ENCODE measurements around the gene UTS2B. TPM values are rescaled to one million over a fixed set of nuclear protein-coding genes. Genes with fewer than 3 reads are reported as not detected.

The UTS2B gene
- total RNA-seq, 1 experiment from 2014 or later: 4.7 TPM

GRCh38 chr3:191301782-191302411, 28.4 kb downstream of the UTS2B start:
- Histone ChIP-seq H3K4me1 (ENCODE audit: insufficient read depth, low read length, poor library complexity, severe bottlenecking) (no peaks in the 10 kb centered on the region), H3K27ac (ENCODE audit: low read depth, low read length, poor library complexity, severe bottlenecking) (no peak overlapping the region), H3K27me3 (replicated peaks; ENCODE audit: insufficient read depth, low read depth, low read length, poor library complexity) (no peaks in the 10 kb centered on the region), H3K4me3 (ENCODE audit: low read depth, low read length, poor library complexity, severe bottlenecking) (no peak overlapping the region), H3K9me3 (ENCODE audit: low read depth, low read length, poor library complexity, severe bottlenecking) (no peaks in the 10 kb centered on the region), H3K36me3 (ENCODE audit: insufficient read depth, low read length, poor library complexity, severe bottlenecking) (no peaks in the 10 kb centered on the region)
- intact Hi-C loops (cut with micrococcal nuclease; ENCODE audit: unreplicated experiment): no loop called here
- no TSS peak for BruUV-seq (replicated peaks)
- POLR2A ChIA-PET (ENCODE audit: low non-redundant PET): no interaction called here
- CTCF ChIA-PET: no interaction called here
- DNase-seq (ENCODE audit: low spot score): no peak
- TF ChIP-seq CTCF (conservative IDR thresholded peaks at IDR 0.05; ENCODE audit: low read depth, low read length): no peak
- no peak for TF ChIP-seq EZH2 (IDR thresholded peaks at IDR 0.05; ENCODE audit: borderline replicate concordance, low read depth, low read length, poor library complexity, severe bottlenecking)

DNA sequence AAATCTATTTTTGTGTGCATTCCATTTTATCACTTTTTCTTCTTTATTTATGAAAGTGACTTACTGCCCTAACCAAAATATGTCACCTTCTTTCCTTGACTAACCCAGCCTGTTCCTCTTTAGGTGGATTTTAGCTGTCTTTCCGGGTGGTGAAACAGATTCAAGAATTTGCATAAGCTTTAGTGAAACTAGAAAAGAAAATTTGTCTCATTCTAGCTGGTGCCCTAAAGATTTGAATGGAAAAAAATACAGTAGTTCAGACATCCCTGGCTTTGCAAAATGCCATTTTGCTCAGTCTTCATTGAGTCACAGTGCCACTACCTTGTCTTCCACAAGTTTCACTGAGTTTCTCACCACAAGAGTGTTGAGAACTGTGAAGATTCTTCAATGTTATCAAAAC, 29.3 kb downstream of the UTS2B start:
- POLR2A ChIA-PET (ENCODE audit: low non-redundant PET): no interaction called here
- H3K4me1 ChIP-seq (ENCODE audit: insufficient read depth, low read length, poor library complexity, severe bottlenecking): no peaks in the 10 kb centered on the region
- DNase-seq (ENCODE audit: low spot score): no peak
- H3K27me3 ChIP-seq (replicated peaks; ENCODE audit: insufficient read depth, low read depth, low read length, poor library complexity): no peaks in the 10 kb centered on the region
- intact Hi-C loops (cut with micrococcal nuclease; ENCODE audit: unreplicated experiment): no loop called here
- no peak overlapping the region for H3K4me3 ChIP-seq (ENCODE audit: low read depth, low read length, poor library complexity, severe bottlenecking)
- CTCF ChIA-PET: no interaction called here
- no peaks in the 10 kb centered on the region for H3K9me3 ChIP-seq (ENCODE audit: low read depth, low read length, poor library complexity, severe bottlenecking)
- TF ChIP-seq CTCF (conservative IDR thresholded peaks at IDR 0.05; ENCODE audit: low read depth, low read length) (no peak), EZH2 (IDR thresholded peaks at IDR 0.05; ENCODE audit: borderline replicate concordance, low read depth, low read length, poor library complexity, severe bottlenecking) (no peak)
- no peak overlapping the region for H3K27ac ChIP-seq (ENCODE audit: low read depth, low read length, poor library complexity, severe bottlenecking)
- no TSS peak for BruUV-seq (replicated peaks)
- no peaks in the 10 kb centered on the region for H3K36me3 ChIP-seq (ENCODE audit: insufficient read depth, low read length, poor library complexity, severe bottlenecking)

GRCh38 chr3:191300422-191300821, 29.9 kb downstream of the UTS2B start:
- intact Hi-C loops (cut with micrococcal nuclease; ENCODE audit: unreplicated experiment): no loop called here
- no peak overlapping the region for H3K27ac ChIP-seq (ENCODE audit: low read depth, low read length, poor library complexity, severe bottlenecking)
- CTCF ChIA-PET: no interaction called here
- H3K36me3 ChIP-seq (ENCODE audit: insufficient read depth, low read length, poor library complexity, severe bottlenecking): no peaks in the 10 kb centered on the region
- H3K27me3 ChIP-seq (replicated peaks; ENCODE audit: insufficient read depth, low read depth, low read length, poor library complexity): no peaks in the 10 kb centered on the region
- H3K4me3 ChIP-seq (ENCODE audit: low read depth, low read length, poor library complexity, severe bottlenecking): no peak overlapping the region
- TF ChIP-seq EZH2 (IDR thresholded peaks at IDR 0.05; ENCODE audit: borderline replicate concordance, low read depth, low read length, poor library complexity, severe bottlenecking): no peak
- no peak for TF ChIP-seq CTCF (conservative IDR thresholded peaks at IDR 0.05; ENCODE audit: low read depth, low read length)
- POLR2A ChIA-PET (ENCODE audit: low non-redundant PET): no interaction called here
- no TSS peak for BruUV-seq (replicated peaks)
- no peaks in the 10 kb centered on the region for H3K4me1 ChIP-seq (ENCODE audit: insufficient read depth, low read length, poor library complexity, severe bottlenecking)
- no peaks in the 10 kb centered on the region for H3K9me3 ChIP-seq (ENCODE audit: low read depth, low read length, poor library complexity, severe bottlenecking)
- no peak for DNase-seq (ENCODE audit: low spot score)

Measured in A673 (cell line).